Skeletal muscle cell (primary cell): ENCODE results near the gene ATP8B4.
"Not testable (repeated sequence)": the region's sequence is repeated elsewhere in the genome, so short reads cannot be mapped to it uniquely, and the experiment has no call there.

Experiments
- DNase-seq: peaks from one replicate; pipeline ENCODE4 v3.0.0-alpha.2; 2010; ENCODE audit warnings: low read depth
- H3K4me3 ChIP-seq: 2 replicates; pipeline ENCODE4 v1.5.1; 2011; ENCODE audit warnings: low read depth, mild to moderate bottlenecking, control low read depth, low read length, moderate library complexity

The ATP8B4 gene

DNA sequence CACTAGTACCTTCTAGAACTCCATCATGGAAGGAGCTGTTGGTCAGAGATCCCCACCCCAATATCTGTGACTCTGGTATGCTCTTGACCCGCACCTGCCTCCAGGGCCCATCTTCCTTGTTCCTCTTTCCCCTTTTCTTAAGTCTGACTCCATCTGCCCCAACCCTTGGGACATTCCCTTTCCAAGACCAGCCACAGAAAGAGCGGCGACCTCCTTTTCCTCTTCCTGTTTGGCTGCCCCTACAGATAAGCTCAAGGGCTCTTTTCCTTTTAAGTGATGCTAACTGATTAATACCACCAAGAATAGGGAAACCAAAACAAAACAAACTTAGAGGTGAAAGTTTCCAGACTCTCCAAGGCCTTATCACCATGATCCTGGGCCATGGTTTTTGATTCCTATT lies 21.9 kb upstream of the ATP8B4 start:
- no peak for DNase-seq
- H3K4me3 ChIP-seq: no peak overlapping the region

GRCh38 chr15:50140098-50140497 lies 21.1 kb upstream of the ATP8B4 start:
- no peak overlapping the region for H3K4me3 ChIP-seq
- no peak for DNase-seq

- DNase-seq: no peak
- H3K4me3 ChIP-seq: no peak overlapping the region
Observed at GRCh38 chr15:50138391-50138790, 19.4 kb upstream of the ATP8B4 start.

DNA sequence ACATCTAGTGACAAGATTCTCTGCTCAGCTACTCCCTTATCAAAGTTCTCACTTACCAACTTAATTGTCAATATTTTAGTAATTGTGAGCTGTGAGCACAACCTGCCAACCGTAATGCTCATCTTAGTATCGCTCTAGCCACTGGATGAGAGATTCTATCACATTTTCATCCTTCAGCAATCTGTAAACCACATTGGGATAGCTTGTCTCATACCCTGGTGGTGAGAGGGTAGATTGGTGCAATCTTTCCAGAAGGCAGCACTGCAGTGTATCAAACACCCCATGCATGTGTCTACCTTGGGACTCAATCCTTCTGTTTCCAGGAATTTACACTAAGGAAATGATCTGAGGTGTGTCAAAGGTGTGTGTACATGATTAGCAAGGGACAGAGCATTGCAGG lies 18.9 kb upstream of the ATP8B4 start:
- H3K4me3 ChIP-seq: no peak overlapping the region
- no peak for DNase-seq

GRCh38 chr15:50137330-50137761 lies 18.3 kb upstream of the ATP8B4 start:
- peak; percentile 98 for DNase-seq
- H3K4me3 ChIP-seq: no peak overlapping the region

DNA sequence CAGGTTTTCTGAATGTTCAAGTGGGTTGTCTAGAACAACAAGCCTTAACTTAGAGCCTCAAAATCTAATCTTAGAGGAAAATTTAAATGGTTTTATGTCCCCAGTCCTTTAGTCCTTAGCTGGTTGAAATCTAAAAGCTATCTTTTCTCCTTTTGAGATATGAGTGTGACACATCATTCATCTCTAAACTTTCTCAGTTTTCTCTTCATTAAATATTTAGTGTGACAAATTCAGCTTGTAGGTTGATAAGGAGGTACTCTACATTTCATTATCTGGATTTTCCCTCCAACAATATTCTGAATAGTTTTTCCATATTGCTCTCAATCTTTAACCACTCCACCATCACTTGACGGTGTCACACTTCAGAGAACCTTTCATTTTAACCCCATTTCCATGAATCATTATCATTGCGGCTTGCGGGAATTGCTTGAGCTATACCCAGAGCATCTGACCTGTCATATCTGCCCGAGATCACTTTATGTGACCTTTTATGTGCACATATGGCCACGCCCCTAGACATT lies 16.1 kb upstream of the ATP8B4 start:
- DNase-seq: no peak

DNA sequence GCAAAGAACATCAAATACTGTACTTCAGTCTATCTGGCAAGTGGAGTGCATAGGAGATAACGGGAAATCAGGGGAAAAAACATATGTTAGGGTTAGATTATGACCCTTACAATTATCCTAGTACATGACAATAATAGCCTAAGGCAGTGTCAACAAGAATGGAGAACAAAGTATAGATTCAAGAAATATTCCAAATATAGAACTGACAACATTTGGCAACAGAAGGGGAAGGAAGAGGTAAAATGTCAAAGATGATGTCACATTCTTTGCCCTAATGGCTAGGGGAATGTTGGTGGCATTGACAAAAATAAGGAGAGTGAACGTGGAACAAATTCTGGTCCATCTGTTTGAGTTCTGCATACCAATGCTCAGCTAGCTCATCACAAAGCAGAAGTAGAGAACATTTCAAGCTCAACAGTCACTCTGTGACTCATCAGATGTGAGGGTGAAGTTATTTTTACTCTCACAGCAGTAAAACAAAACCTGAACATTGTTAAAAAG lies 15.5 kb upstream of the ATP8B4 start:
- no peak overlapping the region for H3K4me3 ChIP-seq
- DNase-seq: peak; percentile 95

More for the DNA sequence above, 16.1 kb upstream of the ATP8B4 start:
- no peak overlapping the region for H3K4me3 ChIP-seq

GRCh38 chr15:50132251-50132984 lies 13.4 kb upstream of the ATP8B4 start:
- not testable (repeated sequence) for DNase-seq, H3K4me3 ChIP-seq

DNA sequence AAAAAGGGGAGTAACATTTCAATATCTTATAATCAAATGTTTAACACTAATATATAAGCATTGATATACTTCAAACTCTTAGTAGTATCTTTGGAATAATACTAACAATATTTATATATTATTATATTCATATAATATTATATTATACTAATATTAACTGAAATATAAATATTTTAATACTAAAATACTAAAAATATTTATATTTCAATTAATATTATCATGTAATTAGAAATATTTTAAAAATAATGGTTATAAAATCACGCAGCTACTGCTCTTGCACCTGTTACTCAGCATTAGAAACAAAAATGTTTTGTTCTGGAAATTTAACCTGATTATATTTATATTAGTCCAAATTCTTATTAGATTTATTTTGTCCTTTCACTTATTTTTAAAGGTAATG lies 12.6 kb upstream of the ATP8B4 start:
- no peak for DNase-seq
- H3K4me3 ChIP-seq: no peak overlapping the region

GRCh38 chr15:50128266-50128665 lies 9.2 kb upstream of the ATP8B4 start:
- no peak overlapping the region for H3K4me3 ChIP-seq
- no peak for DNase-seq

DNA sequence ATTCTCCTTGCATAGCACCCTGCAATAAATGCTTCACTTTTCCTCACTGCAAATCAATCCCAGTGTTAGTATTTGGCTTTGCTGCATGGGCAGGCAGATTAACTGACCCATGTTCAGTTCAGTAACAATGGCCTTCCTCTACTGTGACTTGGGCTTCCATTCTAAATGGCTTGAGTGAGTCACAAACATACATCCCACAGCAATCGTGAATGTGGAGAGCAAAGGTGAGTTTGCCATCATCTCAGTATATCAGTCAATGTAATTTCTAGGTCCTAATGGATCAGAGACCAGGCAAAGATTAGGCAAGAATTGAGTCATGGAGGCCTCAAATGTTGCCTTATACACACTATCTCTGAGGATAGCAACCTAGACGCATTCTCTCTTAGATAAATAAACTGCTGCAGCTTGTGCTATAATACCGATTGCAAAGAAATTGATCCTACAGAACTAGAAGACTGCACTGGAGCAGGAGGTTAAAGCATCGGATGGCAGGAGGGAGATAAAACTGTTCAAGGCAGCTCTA lies 8.3 kb upstream of the ATP8B4 start:
- H3K4me3 ChIP-seq: no peak overlapping the region
- no peak for DNase-seq

DNA sequence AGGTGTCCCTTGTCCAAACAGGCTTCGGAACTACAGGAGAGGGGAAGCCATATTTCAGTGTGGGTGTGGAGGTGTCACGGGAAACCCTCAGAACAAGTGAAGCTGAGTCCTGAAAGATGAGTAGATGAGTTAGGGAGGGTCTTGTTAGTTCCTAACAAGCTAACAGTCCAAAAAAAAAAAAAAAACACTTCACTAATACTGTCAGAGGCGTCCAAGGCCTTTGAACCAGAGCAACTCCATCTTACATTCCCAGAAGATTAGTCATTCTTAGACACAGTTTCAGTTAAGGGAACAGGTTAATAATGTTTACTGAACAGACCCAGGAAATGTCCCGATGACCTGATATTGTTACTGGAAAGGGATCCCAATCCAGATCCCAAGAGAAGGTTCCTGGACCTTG lies 7.0 kb upstream of the ATP8B4 start:
- no peak overlapping the region for H3K4me3 ChIP-seq
- DNase-seq: no peak

DNA sequence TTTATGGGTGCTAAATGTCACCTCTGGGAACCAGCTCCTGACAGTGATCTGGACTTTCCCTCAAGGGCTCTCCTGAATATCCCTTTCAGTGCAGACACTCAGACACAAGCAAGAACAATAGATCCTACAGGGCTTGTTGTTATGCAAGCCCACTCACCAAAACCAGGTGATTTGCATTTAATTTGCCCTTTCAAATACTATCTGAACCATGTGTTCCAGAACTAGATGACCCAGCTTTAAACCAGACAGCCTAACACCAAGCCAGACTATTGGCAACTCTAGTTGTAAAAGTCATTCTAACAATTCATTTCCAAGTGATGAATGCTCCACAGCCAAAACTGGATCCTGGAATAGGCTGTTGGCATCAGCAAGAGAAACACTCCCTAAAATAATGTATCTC lies 5.6 kb upstream of the ATP8B4 start:
- no peak for DNase-seq

GRCh38 chr15:50123861-50124557 lies 5.0 kb upstream of the ATP8B4 start:
- no peak for DNase-seq

More for the DNA sequence above, 5.6 kb upstream of the ATP8B4 start:
- no peak overlapping the region for H3K4me3 ChIP-seq

DNA sequence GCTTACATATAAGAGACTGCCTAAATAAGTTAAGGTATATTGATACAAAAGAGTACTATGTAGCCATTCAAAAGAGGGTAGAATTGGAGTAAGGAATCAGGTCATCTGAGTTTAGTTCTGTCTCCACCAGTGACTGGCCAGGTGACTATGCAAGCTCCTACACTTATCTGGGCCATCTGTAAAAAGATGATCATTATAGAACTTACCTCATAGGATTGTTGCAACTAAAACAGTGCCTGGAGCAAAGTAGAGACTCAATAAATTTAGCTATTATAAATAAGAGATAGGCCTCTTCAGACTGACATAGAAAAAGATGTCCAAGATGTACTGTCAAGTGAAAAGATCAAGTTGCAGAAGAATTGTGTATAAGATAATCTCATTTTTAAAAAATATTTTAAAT lies 1.7 kb upstream of the ATP8B4 start:
- no peak overlapping the region for H3K4me3 ChIP-seq
- no peak for DNase-seq

More at GRCh38 chr15:50123861-50124557, 5.0 kb upstream of the ATP8B4 start:
- no peak overlapping the region for H3K4me3 ChIP-seq

DNA sequence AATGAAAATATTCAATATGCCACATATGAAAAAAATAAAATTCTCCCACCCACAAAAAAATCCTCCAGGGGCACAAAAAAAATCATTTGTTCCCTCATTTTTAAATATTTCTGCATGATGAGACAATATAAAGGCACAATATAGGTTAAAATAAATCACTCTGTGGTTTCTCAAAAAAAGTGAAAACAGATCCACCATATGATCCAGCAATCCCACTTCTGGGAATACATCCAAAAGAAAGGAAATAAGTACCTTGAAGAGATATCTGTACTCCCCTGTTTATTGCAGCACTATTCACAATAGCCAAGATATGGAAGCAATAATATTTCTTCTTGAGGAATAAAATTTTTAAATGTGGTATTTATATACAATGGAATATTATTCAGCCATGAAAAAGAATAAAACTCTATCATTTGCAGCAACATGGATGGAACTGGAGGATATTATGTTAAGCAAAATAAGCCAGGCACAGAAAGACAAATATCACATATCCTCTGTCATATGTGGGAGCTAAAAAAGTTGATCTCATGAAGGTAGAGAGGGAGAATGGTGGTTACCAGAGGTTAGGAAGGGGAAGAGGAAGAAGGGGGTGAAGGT lies 1.5 kb downstream of the ATP8B4 start:
- DNase-seq: no peak
- no peak overlapping the region for H3K4me3 ChIP-seq

- DNase-seq: no peak
- no peak overlapping the region for H3K4me3 ChIP-seq
Observed at GRCh38 chr15:50116477-50116876, 2.6 kb downstream of the ATP8B4 start.

DNA sequence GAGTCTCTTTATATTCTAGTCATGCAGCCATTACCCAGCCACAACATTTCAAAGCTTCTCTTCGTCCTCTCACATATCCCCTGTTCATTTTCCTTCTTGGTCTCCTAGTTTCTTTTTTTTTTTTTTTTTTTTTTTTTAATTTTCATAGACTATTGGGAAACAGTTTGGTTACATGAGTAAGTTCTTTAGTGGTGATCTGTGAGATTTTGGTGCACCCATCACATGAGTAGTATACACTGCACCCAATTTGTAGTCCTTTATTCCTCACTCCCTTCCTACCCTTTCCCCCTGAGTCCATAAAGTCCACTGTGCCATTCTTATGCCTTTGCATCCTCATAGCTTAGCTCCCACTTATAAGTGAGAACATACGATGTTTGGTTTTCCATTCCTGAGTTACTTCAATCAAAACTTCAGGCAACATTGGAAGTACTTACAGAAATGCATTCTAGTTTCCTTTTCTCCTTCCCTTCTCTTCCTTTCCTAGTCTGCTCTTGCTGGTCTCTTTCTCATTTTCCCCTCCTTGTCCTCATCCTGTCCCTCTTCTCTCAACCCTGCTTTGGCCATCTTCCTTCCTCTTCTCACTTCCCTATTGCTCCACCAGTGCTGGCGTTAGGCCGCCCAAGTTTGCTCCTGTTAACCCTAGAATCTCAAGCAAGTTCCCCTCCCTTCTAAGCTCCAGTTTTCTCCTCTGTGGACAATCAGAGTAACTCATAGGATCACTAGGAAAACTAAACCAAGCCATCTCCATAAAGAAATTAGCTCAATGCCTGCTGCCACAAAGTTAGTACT lies 4.8 kb downstream of the ATP8B4 start:
- H3K4me3 ChIP-seq: no peak overlapping the region
- no peak for DNase-seq

GRCh38 chr15:50113187-50113505 lies 5.9 kb downstream of the ATP8B4 start:
- no peak for DNase-seq
- H3K4me3 ChIP-seq: no peak overlapping the region
